Raji (cell line): Measurements from ENCODE around the gene KIF2A.

Experiments used
- POLR2A ChIP-seq: IDR thresholded peaks from 2 replicates; pipeline ENCODE4 v1.6.1; 2011; ENCODE audit warnings: low read depth, low read length, control low read depth; ENCODE audit not compliant: insufficient read depth

The KIF2A gene

GRCh38 chr5:62284946-62285891 is 20.8 kb upstream of the KIF2A start:
- TF ChIP-seq POLR2A = no peak

- TF ChIP-seq POLR2A = no peak
These were observed 19.2 kb upstream of the KIF2A start for GRCh38 chr5:62286834-62287233.

GRCh38 chr5:62287237-62287636 is 18.8 kb upstream of the KIF2A start:
- TF ChIP-seq POLR2A = no peak

GRCh38 chr5:62288118-62288517 is 17.9 kb upstream of the KIF2A start:
- TF ChIP-seq POLR2A = no peak

GRCh38 chr5:62289813-62290212 is 16.2 kb upstream of the KIF2A start:
- no peak for TF ChIP-seq POLR2A

- no peak for TF ChIP-seq POLR2A
These were observed 9.0 kb upstream of the KIF2A start for GRCh38 chr5:62296998-62297397.

- no peak for TF ChIP-seq POLR2A
These were observed 7.9 kb upstream of the KIF2A start for GRCh38 chr5:62298118-62298517.

GRCh38 chr5:62299101-62299500 is 6.9 kb upstream of the KIF2A start:
- no peak for TF ChIP-seq POLR2A

- TF ChIP-seq POLR2A = no peak
These were observed 6.4 kb upstream of the KIF2A start for GRCh38 chr5:62299600-62299999.

- no peak for TF ChIP-seq POLR2A
These were observed 670 bp upstream of the KIF2A start for GRCh38 chr5:62305358-62305714.

- TF ChIP-seq POLR2A = no peak
These were observed 403 bp downstream of the KIF2A start for GRCh38 chr5:62306323-62306895.

GRCh38 chr5:62306896-62307689 is 1.1 kb downstream of the KIF2A start:
- no peak for TF ChIP-seq POLR2A

- TF ChIP-seq POLR2A = no peak
These were observed 2.4 kb downstream of the KIF2A start for GRCh38 chr5:62308439-62308838.

- TF ChIP-seq POLR2A = no peak
These were observed 3.1 kb downstream of the KIF2A start for GRCh38 chr5:62309107-62309506.

GRCh38 chr5:62310426-62311143 is 4.6 kb downstream of the KIF2A start:
- TF ChIP-seq POLR2A = no peak
